Loucy (cell line): Measurements from ENCODE around the gene UVRAG.
A peak's percentile ranks its signal among the peaks of the same experiment; 100 is the strongest.
"Not testable (repeated sequence)": the region's sequence is repeated elsewhere in the genome, so short reads cannot be mapped to it uniquely, and the experiment has no call there.

Source experiments
- H2AFZ ChIP-seq: fragments of 200-600 bp; sonication (generic); 2 replicates; pipeline ENCODE4 v1.6.0; 2016; ENCODE audit warnings: antibody characterized with exemption, mild to moderate bottlenecking, low read length, moderate library complexity
- H3F3A ChIP-seq: fragments of 200-600 bp; 2 replicates; pipeline ENCODE4 v1.6.0; 2016; ENCODE audit warnings: antibody characterized with exemption, low read depth, mild to moderate bottlenecking
- H3K27me3 ChIP-seq: fragments of 200-600 bp; sonication (generic); 2 replicates; pipeline ENCODE4 v1.6.1; 2014; ENCODE audit warnings: low read length, mild to moderate bottlenecking; ENCODE audit not compliant: insufficient read depth, poor library complexity, severe bottlenecking
- H3K36me3 ChIP-seq: fragments of 200-600 bp; sonication (generic); 2 replicates; pipeline ENCODE4 v1.6.1; 2016; ENCODE audit warnings: low read length; ENCODE audit not compliant: insufficient read depth
- H3K4me1 ChIP-seq: fragments of 200-600 bp; sonication (generic); 2 replicates; pipeline ENCODE4 v1.5.1; 2014; ENCODE audit warnings: low read length, mild to moderate bottlenecking; ENCODE audit not compliant: insufficient read depth, poor library complexity, severe bottlenecking
- H3K4me2 ChIP-seq: fragments of 200-600 bp; sonication (generic); 2 replicates; pipeline ENCODE4 v1.6.0; 2014; ENCODE audit warnings: antibody characterized with exemption, low read length, low read depth, mild to moderate bottlenecking; ENCODE audit not compliant: poor library complexity, severe bottlenecking
- H3K4me3 ChIP-seq: fragments of 200-600 bp; sonication (generic); 2 replicates; pipeline ENCODE4 v1.5.1; 2014; ENCODE audit warnings: low read length, mild to moderate bottlenecking, mixed read lengths; ENCODE audit not compliant: poor library complexity, severe bottlenecking
- H3K79me2 ChIP-seq: fragments of 200-600 bp; sonication (generic); 2 replicates; pipeline ENCODE4 v1.6.1; 2014; ENCODE audit warnings: low read length; ENCODE audit not compliant: insufficient read depth
- H3K9ac ChIP-seq: fragments of 200-600 bp; sonication (generic); 2 replicates; pipeline ENCODE4 v1.6.0; 2014; ENCODE audit warnings: mild to moderate bottlenecking, low read depth, low read length, moderate library complexity; ENCODE audit not compliant: poor library complexity, severe bottlenecking
- H3K9me2 ChIP-seq: fragments of 200-600 bp; sonication (generic); replicated peaks from 2 replicates; pipeline ENCODE4 v1.6.1; 2016; ENCODE audit warnings: low read depth, low read length, mixed read lengths
- H3K9me3 ChIP-seq: fragments of 200-600 bp; sonication (generic); 2 replicates; pipeline ENCODE4 v1.6.1; 2014; ENCODE audit warnings: mild to moderate bottlenecking, antibody characterized with exemption, low read length, low read depth; ENCODE audit not compliant: insufficient read depth
- H4K20me1 ChIP-seq: fragments of 200-600 bp; sonication (generic); 2 replicates; pipeline ENCODE4 v1.6.0; 2014; ENCODE audit warnings: antibody characterized with exemption, low read length, mild to moderate bottlenecking; ENCODE audit not compliant: insufficient read depth, poor library complexity, severe bottlenecking
- EZH2phosphoT487 ChIP-seq: fragments of 200-600 bp; IDR thresholded peaks from 2 replicates; pipeline ENCODE4 v1.6.1; 2018; ENCODE audit warnings: antibody characterized with exemption, mild to moderate bottlenecking, moderate library complexity, borderline replicate concordance
- TF ChIP-seq, protein P1 (sequence below): fragments of 200-600 bp; sonication (generic); conservative IDR thresholded peaks from 2 replicates; pipeline ENCODE4 v1.5.1; 2014; ENCODE audit warnings: mild to moderate bottlenecking, antibody characterized with exemption, low read length

Gene UVRAG

DNA sequence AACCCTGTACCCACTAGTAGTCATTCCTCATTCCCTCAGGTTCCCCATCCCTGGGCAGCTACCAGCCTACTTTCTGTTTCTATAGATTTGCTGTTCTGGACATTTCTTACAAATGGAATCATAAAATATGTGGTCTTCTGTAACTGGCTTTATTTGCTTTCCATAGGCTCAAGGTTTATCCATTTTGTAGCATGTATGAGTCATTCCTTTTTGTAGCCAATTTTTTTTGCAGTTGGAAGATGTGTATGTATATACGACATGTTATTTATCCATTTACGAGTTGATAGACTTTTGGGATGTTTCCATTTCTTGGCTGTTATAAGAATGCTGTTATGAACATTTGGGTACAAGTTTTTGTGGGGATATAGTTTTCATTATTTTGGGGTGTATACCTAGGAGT is 260.7 kb downstream of the UVRAG start:
- Histone ChIP-seq H3K4me1 (peaks cover 10% of the 10 kb centered on the region), H3K36me3 (0 out of 2 replicates have a peak, but pooled peaks cover 3% of the 10 kb centered on the region), H3K79me2 (no peaks in the 10 kb centered on the region), H4K20me1 (no peaks in the 10 kb centered on the region), H3K9me3 (no peaks in the 10 kb centered on the region), H2AFZ (no peak overlapping the region), H3K9me2 (no peaks in the 10 kb centered on the region), H3K4me3 (no peak overlapping the region), H3K27me3 (no peaks in the 10 kb centered on the region), H3F3A (no peaks in the 10 kb centered on the region; the same call in 1 of the 2 replicates), H3K9ac (no peak overlapping the region), H3K4me2 (no peak overlapping the region)
- TF ChIP-seq EZH2phosphoT487, result no peak
- TF ChIP-seq, protein P1, sequence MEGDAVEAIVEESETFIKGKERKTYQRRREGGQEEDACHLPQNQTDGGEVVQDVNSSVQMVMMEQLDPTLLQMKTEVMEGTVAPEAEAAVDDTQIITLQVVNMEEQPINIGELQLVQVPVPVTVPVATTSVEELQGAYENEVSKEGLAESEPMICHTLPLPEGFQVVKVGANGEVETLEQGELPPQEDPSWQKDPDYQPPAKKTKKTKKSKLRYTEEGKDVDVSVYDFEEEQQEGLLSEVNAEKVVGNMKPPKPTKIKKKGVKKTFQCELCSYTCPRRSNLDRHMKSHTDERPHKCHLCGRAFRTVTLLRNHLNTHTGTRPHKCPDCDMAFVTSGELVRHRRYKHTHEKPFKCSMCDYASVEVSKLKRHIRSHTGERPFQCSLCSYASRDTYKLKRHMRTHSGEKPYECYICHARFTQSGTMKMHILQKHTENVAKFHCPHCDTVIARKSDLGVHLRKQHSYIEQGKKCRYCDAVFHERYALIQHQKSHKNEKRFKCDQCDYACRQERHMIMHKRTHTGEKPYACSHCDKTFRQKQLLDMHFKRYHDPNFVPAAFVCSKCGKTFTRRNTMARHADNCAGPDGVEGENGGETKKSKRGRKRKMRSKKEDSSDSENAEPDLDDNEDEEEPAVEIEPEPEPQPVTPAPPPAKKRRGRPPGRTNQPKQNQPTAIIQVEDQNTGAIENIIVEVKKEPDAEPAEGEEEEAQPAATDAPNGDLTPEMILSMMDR, result no peak

DNA sequence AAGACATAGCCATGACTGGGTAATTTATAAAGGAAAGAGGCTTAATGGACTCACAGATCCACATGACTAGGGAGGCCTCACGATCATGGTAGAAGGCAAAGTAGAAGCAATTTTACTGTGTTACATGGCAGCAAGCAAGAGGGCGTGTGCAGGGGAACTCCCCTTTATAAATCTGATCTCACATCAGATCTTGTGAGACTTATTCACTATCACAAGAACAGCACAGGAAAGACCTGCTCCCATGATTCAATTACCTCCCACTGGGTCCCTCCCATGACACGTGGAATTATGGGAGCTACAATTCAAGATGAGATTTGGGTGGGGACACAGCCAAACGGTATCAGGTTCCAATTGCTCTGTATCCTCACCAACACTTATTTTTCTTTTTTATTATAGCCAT is 261.2 kb downstream of the UVRAG start:
- not testable (repeated sequence) for H3F3A ChIP-seq

DNA sequence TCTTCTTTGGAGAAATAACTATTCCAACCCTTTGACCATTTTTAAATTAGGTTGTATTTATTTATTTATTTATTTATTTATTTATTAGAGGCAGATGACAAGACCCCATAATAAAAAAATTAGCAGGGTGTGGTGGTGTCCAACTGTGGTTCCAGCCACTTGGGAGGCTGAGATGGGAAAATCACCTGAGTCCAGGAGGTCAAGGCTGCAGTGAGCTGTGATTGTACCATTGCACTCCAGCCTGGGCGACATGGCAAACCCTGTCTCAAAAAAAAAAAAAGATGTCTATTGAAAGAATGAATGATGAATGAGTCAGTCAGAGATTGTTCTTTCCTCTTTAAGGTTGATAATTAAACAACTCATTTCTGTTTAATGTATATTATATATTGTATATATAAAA is 261.7 kb downstream of the UVRAG start:
- H3F3A ChIP-seq, result no peaks in the 10 kb centered on the region; the same call in 1 of the 2 replicates
- no peak overlapping the region for H3K9ac ChIP-seq
- H3K4me1 ChIP-seq, result peaks cover 10% of the 10 kb centered on the region
- no peak overlapping the region for H3K4me3 ChIP-seq
- H3K4me2 ChIP-seq, result no peak overlapping the region
- no peaks in the 10 kb centered on the region for H3K79me2 ChIP-seq
- no peak overlapping the region for H2AFZ ChIP-seq
- H4K20me1 ChIP-seq, result no peaks in the 10 kb centered on the region
- no peaks in the 10 kb centered on the region for H3K9me2 ChIP-seq
- no peaks in the 10 kb centered on the region for H3K9me3 ChIP-seq
- no peak for TF ChIP-seq EZH2phosphoT487
- TF ChIP-seq, protein P1, result no peak
- H3K36me3 ChIP-seq, result 0 out of 2 replicates have a peak, but pooled peaks cover 3% of the 10 kb centered on the region
- H3K27me3 ChIP-seq, result no peaks in the 10 kb centered on the region

More for the DNA sequence above, 261.2 kb downstream of the UVRAG start:
- H3K79me2 ChIP-seq, H3K4me3 ChIP-seq, H4K20me1 ChIP-seq, H3K9me2 ChIP-seq, H2AFZ ChIP-seq, H3K9me3 ChIP-seq, H3K9ac ChIP-seq, H3K27me3 ChIP-seq, H3K4me2 ChIP-seq, H3K36me3 ChIP-seq: not testable (repeated sequence)
- H3K4me1 ChIP-seq, result peaks cover 10% of the 10 kb centered on the region

DNA sequence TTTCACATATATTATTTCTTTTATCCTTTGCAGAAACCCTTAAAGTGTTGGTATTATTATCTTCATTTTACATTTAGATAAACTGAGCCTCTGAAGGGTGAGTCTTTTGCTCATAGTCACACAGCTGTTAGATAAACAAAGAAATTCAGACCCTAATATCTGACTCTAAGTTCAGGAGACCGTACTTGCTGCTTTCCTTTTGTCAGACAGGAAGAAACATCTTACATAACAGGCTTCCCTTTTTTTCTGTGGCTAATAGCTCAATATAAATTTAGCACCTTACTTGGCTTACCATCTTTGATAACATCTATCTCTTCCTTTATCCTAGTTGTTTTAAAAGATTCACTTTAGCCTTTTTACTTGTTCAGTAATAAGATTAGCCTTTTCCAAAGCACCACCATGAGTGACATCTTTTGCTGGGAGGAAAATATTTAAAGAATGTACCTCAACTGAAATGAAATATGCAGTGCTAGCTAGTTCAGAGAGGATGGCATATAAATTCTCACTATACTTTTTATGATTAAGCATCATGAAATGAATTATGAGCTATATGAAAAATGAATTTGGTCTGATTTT is 262.7 kb downstream of the UVRAG start:
- peaks cover 10% of the 10 kb centered on the region for H3K4me1 ChIP-seq
- no peaks in the 10 kb centered on the region for H3K9me3 ChIP-seq
- H3K27me3 ChIP-seq, result no peaks in the 10 kb centered on the region
- 0 out of 2 replicates have a peak, but pooled peaks cover 3% of the 10 kb centered on the region for H3K36me3 ChIP-seq
- TF ChIP-seq EZH2phosphoT487, result no peak
- TF ChIP-seq, protein P1, result no peak
- no peaks in the 10 kb centered on the region for H3K79me2 ChIP-seq
- no peak overlapping the region for H3K4me3 ChIP-seq
- H4K20me1 ChIP-seq, result no peaks in the 10 kb centered on the region
- H3K4me2 ChIP-seq, result peak overlapping the region; percentile 1
- H3K9me2 ChIP-seq, result no peaks in the 10 kb centered on the region
- H3F3A ChIP-seq, result no peaks in the 10 kb centered on the region; the same call in 1 of the 2 replicates
- H3K9ac ChIP-seq, result no peak overlapping the region
- H2AFZ ChIP-seq, result no peak overlapping the region

DNA sequence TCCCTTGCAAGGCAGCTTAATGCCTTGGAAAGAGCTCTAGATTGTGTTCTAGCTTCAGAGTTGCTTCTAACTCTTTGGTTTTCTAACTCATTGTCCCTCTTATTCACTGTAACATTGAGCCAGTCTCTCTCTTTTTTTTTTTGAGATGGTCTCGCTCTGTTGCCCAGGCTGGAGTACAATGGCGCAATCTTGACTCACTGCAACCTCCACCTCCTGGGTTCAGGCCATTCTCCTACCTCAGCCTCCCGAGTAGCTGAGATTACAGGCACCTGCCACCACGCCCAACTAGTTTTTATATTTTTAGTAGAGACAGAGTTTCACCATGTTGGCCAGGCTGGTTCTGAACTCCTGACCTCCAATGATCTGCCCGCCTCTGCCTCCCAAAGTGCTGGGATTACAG is 266.1 kb downstream of the UVRAG start:
- not testable (repeated sequence) for H3F3A ChIP-seq, H2AFZ ChIP-seq, H3K36me3 ChIP-seq, H3K4me1 ChIP-seq, H3K27me3 ChIP-seq, H4K20me1 ChIP-seq, H3K9me2 ChIP-seq, H3K4me3 ChIP-seq, H3K9me3 ChIP-seq, H3K79me2 ChIP-seq, H3K9ac ChIP-seq, H3K4me2 ChIP-seq
